ENCODE results near the gene AKR1C1.
"Not testable (repeated sequence)": the region's sequence is repeated elsewhere in the genome, so short reads cannot be mapped to it uniquely, and the experiment has no call there.

Gene AKR1C1

DNA sequence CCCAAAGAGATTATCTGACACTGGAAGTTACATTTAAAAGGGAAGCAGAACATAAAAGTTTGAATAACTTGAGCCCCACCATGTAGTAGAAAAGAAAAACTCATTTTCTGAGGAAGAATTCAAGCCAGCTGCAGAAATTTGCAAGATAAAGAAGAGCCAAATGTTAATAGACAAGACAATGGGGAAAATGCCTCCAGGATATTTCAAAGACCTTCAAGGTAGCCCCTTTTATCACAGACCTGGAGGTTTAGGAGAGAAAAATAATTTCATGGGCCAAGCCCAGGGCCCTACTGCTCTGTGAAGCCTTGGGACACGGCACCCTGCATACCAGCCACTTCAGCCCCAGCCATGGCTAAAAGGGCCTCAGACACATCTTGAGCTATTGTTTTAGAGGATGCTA lies 18.4 kb upstream of the AKR1C1 start:
- no peak overlapping the region for H3K4me3 ChIP-seq (ENCODE audit: low read depth, low read length)
- TF ChIP-seq, protein P1, sequence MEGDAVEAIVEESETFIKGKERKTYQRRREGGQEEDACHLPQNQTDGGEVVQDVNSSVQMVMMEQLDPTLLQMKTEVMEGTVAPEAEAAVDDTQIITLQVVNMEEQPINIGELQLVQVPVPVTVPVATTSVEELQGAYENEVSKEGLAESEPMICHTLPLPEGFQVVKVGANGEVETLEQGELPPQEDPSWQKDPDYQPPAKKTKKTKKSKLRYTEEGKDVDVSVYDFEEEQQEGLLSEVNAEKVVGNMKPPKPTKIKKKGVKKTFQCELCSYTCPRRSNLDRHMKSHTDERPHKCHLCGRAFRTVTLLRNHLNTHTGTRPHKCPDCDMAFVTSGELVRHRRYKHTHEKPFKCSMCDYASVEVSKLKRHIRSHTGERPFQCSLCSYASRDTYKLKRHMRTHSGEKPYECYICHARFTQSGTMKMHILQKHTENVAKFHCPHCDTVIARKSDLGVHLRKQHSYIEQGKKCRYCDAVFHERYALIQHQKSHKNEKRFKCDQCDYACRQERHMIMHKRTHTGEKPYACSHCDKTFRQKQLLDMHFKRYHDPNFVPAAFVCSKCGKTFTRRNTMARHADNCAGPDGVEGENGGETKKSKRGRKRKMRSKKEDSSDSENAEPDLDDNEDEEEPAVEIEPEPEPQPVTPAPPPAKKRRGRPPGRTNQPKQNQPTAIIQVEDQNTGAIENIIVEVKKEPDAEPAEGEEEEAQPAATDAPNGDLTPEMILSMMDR (IDR thresholded peaks at IDR 0.05; ENCODE audit: borderline replicate concordance, insufficient read depth, low read depth, low read length) = no peak

DNA sequence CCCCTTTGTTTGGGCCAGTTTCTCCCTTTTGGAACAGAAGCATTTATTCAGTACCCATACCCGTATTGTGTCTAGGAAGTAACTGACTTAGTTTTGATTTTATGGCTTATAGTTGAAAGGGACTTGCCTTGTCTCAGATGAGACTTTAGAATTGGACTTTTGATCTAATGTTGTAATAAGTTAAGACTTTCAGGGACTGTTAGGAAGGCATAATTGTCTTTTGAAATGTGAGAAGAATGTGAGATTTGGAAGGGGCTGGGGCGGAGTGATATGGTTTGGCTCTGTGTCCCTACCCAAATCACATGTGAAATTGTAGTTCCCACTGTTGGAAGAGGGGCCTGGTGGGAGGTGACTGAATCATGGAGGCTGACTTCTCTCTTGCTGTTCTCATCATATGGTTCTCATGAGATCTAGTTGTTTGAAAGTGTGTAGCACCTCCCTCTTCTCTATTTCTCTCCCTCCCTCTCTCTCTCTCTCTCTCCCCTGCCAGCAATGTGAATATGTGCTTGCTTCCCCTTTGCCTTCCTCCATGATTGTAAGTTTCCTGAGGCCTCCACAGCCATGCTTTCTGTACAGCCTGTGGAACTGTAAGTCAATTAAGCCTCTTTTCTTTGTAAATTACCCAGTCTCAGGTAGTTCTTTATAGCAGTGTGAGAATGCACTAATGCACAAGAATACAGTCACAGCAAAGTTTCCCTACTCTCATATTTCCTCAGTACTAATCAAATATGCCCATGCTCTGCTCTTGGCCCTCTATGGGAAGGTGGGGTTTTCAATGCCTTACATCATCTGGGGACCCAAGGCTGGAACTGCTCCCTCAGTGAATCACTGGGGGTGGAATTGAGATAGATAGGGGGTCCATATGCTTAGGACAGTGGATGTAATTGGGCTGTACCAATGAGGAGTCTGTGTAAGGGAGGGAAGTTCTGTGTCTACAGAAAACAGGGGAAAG lies 17.2 kb upstream of the AKR1C1 start:
- no peak overlapping the region for H3K4me3 ChIP-seq (ENCODE audit: low read depth, low read length)
- TF ChIP-seq, protein P1 (IDR thresholded peaks at IDR 0.05; ENCODE audit: borderline replicate concordance, insufficient read depth, low read depth, low read length) = no peak

DNA sequence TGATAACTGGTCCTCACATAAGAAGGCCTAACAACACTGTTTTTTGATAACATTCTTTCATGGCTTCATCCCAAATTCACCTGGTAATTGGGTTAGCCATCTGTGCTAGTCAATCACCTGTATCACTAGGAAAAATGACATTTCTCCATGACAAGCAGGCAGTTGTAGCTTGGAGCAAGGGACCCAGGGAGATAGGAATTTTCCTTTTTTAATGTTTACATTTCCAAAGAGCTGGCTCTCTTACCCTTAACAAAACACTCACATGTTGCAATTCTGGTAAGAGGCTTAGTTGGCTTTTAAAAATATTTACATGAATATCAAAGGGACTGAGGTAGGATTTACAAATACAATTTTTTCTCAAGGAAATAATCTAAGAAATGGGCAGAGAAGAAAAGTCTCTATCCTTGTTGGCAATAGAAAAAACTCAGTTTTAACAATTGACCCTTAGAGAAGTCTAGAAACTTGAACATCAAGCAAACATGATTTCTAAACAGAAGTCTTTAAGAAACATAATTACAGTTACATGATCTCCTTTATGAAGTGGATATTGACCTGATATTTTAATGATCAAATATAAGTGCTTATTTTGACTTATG lies 16.1 kb upstream of the AKR1C1 start:
- TF ChIP-seq, protein P1 (IDR thresholded peaks at IDR 0.05; ENCODE audit: borderline replicate concordance, insufficient read depth, low read depth, low read length) = no peak
- no peak overlapping the region for H3K4me3 ChIP-seq (ENCODE audit: low read depth, low read length)

DNA sequence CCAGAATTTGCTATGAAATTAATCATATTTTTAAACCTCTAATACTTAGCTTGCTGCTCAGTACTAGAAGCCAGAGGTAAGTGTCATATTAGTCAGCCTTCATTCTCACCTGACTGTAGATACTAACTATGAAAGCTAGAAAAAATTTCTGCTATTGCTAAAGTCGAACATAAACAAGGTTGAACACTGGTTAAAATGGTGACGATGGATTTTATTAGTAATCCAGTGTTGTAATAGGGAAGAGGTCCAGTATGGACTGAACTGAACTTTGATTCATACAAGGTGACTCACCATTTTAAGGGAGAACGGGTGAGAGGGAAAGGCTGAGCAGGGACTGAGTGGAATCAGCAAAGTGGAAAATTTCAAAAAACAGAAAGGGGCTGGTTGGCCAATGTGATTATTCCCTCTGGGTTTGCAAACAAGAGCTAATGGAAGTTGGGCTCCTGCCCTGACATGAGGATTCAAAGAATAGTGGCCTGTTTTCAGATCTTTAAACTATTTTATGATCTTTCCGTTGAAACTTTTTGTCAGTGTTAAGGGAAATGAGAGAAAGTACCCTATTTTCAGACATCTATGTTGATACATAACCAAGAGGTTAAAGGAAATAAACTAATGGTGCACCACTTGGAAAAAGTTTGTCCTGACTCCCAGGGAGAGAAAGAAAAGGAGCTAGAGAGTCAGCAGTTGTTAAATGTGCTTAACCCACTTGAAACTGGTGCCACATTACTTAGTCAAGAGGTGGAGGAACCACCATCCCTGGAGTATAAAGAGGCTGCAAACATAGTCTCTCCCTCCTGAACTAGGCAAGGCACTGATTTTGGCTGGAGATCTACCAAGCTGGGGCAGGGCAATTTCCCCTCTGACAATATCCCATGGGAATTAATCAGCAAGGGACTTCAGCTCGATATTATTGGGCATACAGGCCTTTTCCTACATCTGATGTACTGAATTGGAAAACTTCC lies 15.3 kb upstream of the AKR1C1 start:
- no peak overlapping the region for H3K4me3 ChIP-seq (ENCODE audit: low read depth, low read length)
- TF ChIP-seq, protein P1 (IDR thresholded peaks at IDR 0.05; ENCODE audit: borderline replicate concordance, insufficient read depth, low read depth, low read length) = no peak

DNA sequence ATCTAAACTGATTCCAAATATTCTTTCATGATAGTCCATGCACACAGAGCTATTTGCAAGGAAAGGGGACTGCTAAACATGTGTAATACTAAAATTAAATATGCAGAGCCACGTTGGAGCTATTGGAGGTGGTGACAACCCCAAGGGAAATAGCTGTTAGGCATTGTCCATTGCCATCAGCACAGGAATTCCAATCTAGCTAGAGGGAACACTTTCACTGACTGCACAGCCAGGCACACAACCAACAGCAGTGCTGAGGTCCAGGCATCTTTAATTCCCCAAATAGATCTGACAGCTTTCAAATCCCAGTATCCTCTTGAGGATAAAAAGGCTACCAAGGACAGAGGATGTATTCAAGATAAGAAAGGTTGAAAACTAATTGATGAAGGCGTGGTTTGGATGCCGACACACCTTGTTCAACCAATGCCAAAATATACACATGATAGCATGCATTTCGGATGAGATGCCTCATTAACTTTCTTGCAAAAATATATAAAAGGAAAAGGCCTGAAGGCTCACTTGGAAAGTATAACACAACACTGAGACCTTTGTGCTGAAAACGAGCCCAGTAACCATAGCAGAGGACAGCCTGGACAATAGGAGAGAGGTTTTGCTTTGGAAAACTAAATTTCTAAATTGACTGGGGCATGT lies 11.6 kb upstream of the AKR1C1 start:
- not testable (repeated sequence) for H3K4me3 ChIP-seq (ENCODE audit: low read depth, low read length)

DNA sequence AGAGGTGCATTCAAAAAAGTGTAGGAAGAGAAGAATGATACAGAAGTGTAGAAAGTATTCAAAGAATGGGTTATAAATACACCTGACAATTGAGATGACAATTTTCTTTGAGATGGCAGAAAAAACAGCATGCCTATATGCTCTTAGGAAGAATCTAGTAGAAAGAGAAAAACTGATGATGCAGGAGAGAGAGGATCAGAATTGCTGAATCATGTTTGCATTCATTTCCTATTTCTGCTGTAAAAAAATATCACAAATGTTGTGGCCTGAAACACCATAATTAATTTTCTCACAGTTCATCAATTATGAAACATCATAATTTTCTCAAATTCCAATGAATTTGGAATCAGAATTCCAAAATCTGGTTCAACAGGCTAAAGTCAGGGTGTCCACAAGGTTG lies 9.8 kb upstream of the AKR1C1 start:
- TF ChIP-seq, protein P1 (IDR thresholded peaks at IDR 0.05; ENCODE audit: borderline replicate concordance, insufficient read depth, low read depth, low read length) = no peak
- H3K4me3 ChIP-seq (ENCODE audit: low read depth, low read length) = no peak overlapping the region

DNA sequence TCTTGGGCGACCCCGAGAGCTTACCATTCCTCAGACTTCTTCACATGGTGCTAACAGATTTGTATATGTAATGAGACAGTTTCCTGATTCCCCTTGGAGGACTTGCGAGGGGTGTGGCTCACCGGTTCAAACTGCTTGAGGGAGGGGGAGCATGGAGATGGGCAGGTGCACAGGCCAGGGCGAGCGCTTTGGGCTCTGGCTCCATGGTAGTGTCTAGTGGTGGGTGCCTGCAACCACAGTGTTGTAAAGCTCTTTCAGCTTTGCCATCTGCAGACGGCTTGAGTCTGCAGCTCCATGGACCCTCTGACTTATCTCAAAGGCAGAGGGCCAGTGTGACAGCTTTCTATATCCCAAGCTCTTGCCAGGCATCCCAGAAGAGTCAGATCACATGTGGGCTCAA lies 7.1 kb upstream of the AKR1C1 start:
- not testable (repeated sequence) for H3K4me3 ChIP-seq (ENCODE audit: low read depth, low read length)

DNA sequence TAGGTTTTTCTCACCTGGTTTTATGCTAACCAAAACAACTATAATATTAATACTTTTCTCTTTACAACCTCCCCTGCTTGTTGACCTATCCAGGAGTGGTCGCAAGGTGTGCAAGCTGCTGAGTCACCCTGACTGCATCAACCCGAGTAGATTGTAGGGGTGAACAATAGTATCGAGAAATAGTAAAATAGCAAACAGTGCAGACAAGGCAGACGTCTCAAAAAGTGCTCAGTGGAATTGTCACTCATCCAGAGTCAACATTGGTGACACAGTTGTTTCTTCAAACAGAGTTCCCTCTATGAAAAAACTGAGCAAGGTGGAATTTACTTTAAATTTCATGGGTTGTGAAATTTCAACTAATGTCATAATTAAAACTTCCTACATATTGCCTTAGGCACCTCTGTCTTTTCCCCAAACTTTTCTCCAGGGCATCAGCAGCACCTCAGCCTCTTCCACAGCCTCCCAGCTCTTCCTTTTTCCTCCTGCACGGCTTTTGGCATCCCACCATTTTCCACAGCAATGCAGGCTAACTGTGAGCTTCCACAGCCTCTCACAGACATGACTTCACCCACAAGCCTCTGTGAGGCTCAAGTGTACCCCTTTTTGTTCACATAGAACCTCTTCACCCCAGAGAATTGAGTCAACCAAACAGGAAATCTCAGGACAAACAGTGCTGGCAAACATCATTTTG lies 6.1 kb upstream of the AKR1C1 start:
- H3K4me3 ChIP-seq (ENCODE audit: low read depth, low read length) = not testable (repeated sequence)

DNA sequence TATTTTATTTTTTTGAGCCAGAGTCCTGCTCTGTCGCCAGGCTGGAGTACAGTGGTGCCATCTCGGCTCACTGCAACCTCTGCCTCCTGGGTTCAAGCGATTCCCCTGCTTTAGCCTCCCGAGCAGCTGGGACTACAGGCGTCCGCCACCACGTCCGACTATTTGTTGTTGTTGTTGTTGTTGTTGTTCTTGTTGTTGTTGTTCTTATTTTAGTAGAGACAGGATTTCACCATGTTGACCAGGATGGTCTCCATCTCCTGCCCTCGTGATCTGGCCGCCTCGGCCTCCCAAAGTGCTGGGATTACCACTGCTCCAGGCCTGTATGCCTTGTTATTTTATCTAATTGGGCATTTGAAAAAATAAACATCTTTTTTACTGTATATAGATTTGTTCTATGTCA lies 1.7 kb upstream of the AKR1C1 start:
- H3K4me3 ChIP-seq (ENCODE audit: low read depth, low read length) = not testable (repeated sequence)

DNA sequence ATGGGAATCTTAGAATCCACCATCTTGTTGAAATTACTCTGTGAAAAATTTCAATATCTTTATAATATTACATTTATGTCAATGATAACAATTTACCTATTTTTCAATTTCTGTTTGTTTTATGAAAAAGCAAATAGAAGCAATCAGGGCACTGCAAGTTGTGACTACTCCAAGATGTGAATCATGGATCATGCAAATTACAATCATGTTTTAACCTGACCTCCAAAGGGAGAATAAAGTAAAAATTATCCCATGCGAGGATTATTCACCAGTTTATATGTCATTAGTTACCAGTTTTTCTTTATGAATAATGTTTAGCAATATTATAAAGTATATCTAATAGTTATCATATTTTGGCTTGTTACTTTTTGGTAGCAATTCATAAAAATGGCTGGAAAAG lies 907 bp upstream of the AKR1C1 start:
- not testable (repeated sequence) for H3K4me3 ChIP-seq (ENCODE audit: low read depth, low read length)

DNA sequence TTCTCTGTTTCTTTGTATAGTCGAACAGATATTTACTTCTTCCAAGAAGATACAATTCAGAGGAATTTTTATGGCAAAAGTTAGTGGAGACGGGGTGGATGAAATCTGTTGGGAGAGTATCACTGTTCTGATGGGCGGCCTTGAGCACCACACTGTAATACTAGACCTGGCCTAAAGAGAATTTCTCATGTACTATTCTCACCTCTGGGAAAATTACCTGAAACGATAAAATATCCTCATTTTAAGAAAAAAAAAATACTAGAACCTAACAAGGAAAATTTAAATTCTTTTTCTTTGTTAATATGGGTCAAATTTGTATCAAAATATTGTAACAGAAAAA lies 570 bp downstream of the AKR1C1 start:
- H3K4me3 ChIP-seq (ENCODE audit: low read depth, low read length) = not testable (repeated sequence)

DNA sequence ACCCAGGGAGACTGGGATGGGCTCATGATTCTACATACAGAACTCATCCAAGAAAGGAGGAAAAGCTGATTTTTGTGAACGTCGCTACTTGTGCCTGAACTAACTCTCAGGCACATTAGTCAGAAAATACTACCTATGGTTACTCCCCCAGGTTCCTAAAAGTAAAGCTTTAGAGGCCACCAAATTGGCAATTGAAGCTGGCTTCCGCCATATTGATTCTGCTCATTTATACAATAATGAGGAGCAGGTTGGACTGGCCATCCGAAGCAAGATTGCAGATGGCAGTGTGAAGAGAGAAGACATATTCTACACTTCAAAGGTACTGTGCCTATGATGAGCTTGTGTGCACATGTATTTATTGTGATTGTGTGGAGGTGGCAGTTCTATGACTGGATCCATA lies 2.5 kb downstream of the AKR1C1 start:
- not testable (repeated sequence) for H3K4me3 ChIP-seq (ENCODE audit: low read depth, low read length)
